CD14-positive monocyte (primary cell): ENCODE measurements around the gene CCND3. TPM values are rescaled to one million over a fixed set of nuclear protein-coding genes. Genes with fewer than 3 reads are reported as not detected.

ENCODE experiments used
- DNase-seq, 3 donors: peaks; one replicate each; pipeline ENCODE4 v3.0.0-alpha.2; 2011 to 2022
- H2AFZ ChIP-seq: 2 replicates; pipeline ENCODE4 v1.6.0; 2012; ENCODE audit warnings: mild to moderate bottlenecking, low read depth, low read length, inconsistent platforms; ENCODE audit not compliant: insufficient read depth, poor library complexity, severe bottlenecking
- H3K27ac ChIP-seq, 2 donors: 1 replicate in 1 of 2; 2 replicates in 1 of 2; pipeline ENCODE4 v1.5.1; 2012 to 2013; ENCODE audit warnings: low read length in 2 of 2, control low read depth in 1 of 2, inconsistent platforms in 1 of 2, low read depth in 1 of 2, mild to moderate bottlenecking in 1 of 2
- H3K27me3 ChIP-seq, 2 donors: one replicate each; pipeline versions ENCODE4 v1.6.0 to v1.6.1; 2011 to 2013; ENCODE audit warnings: low read length in 2 of 2; ENCODE audit not compliant: control insufficient read depth in 2 of 2, insufficient read depth in 2 of 2
- H3K36me3 ChIP-seq, 2 donors: replicated peaks in 1 of 2; 1 replicate in 1 of 2; 2 replicates in 1 of 2; pipeline versions ENCODE4 v1.5.1 to v1.6.1; 2012 to 2013; ENCODE audit warnings: low read length in 2 of 2, control low read depth in 1 of 2, inconsistent platforms in 1 of 2, mild to moderate bottlenecking in 1 of 2; ENCODE audit not compliant: insufficient read depth in 2 of 2, control insufficient read depth in 1 of 2
- H3K4me1 ChIP-seq, 2 donors: 1 replicate in 1 of 2; 2 replicates in 1 of 2; pipeline versions ENCODE4 v1.5.1 to v1.6.1; 2012 to 2013; ENCODE audit warnings: low read length in 2 of 2, control low read depth in 1 of 2, inconsistent platforms in 1 of 2, mild to moderate bottlenecking in 1 of 2, moderate library complexity in 1 of 2; ENCODE audit not compliant: insufficient read depth in 2 of 2, control insufficient read depth in 1 of 2
- H3K4me2 ChIP-seq: replicated peaks from 2 replicates; pipeline ENCODE3; 2012; ENCODE audit warnings: low read length, moderate library complexity, mild to moderate bottlenecking; ENCODE audit not compliant: poor library complexity, severe bottlenecking; ENCODE audit errors: extremely low read depth
- H3K4me3 ChIP-seq, 3 experiments: fragments of 200-600 bp in 1 of 3; sonication (generic) in 1 of 3; replicated peaks in 1 of 3; 1 replicate in 2 of 3; 2 replicates in 1 of 3; pipeline ENCODE4 v1.5.1; 2011 to 2013; ENCODE audit warnings: low read length in 3 of 3, mild to moderate bottlenecking in 3 of 3, control low read depth in 2 of 3, low read depth in 2 of 3, inconsistent platforms in 1 of 3, moderate library complexity in 1 of 3
- H3K79me2 ChIP-seq: 2 replicates; pipeline ENCODE4 v1.6.0; 2012; ENCODE audit warnings: mild to moderate bottlenecking, control low read depth, inconsistent platforms, low read length, moderate library complexity; ENCODE audit not compliant: insufficient read depth
- H3K9ac ChIP-seq: 2 replicates; pipeline ENCODE4 v1.6.0; 2017; ENCODE audit warnings: low read length, mild to moderate bottlenecking; ENCODE audit not compliant: insufficient read depth, poor library complexity, severe bottlenecking
- H3K9me3 ChIP-seq, 2 donors: replicated peaks in 1 of 2; 1 replicate in 1 of 2; 2 replicates in 1 of 2; pipeline versions ENCODE4 v1.5.1 to v1.6.1; 2012 to 2013; ENCODE audit warnings: low read length in 2 of 2, control low read depth in 1 of 2; ENCODE audit not compliant: control insufficient read depth in 1 of 2, insufficient read depth in 1 of 2
- H4K20me1 ChIP-seq: 2 replicates; pipeline ENCODE4 v1.6.0; 2012; ENCODE audit warnings: mild to moderate bottlenecking, low read length, control low read depth, moderate library complexity; ENCODE audit not compliant: insufficient read depth
- H3K27ac Mint-ChIP-seq, 7 donors: one replicate each; pipeline ENCODE4 v1.8.0; 2020; ENCODE audit warnings: mild to moderate bottlenecking in 7 of 7, mixed read lengths in 7 of 7, moderate library complexity in 6 of 7, inconsistent platforms in 2 of 7
- H3K27me3 Mint-ChIP-seq, 3 donors: one replicate each; pipeline ENCODE4 v1.8.0; 2021 to 2022; ENCODE audit warnings: low read depth in 3 of 3, mild to moderate bottlenecking in 3 of 3, mixed read lengths in 3 of 3, moderate library complexity in 3 of 3, inconsistent platforms in 1 of 3
- H3K36me3 Mint-ChIP-seq, 2 donors: one replicate each; pipeline ENCODE4 v1.8.0; 2020; ENCODE audit warnings: mixed read lengths in 2 of 2, inconsistent platforms in 1 of 2, mild to moderate bottlenecking in 1 of 2
- H3K4me1 Mint-ChIP-seq: one replicate; pipeline ENCODE4 v1.8.0; 2020; ENCODE audit warnings: mild to moderate bottlenecking, mixed read lengths
- H3K4me3 Mint-ChIP-seq, 2 donors: one replicate each; pipeline ENCODE4 v1.8.0; 2020; ENCODE audit warnings: mild to moderate bottlenecking in 2 of 2, mixed read lengths in 2 of 2, moderate library complexity in 1 of 2
- H3K9me3 Mint-ChIP-seq, 7 donors: one replicate each; pipeline ENCODE4 v1.8.0; 2020 to 2022; ENCODE audit warnings: mixed read lengths in 7 of 7, mild to moderate bottlenecking in 6 of 7, moderate library complexity in 6 of 7, inconsistent platforms in 2 of 7
- CTCF ChIP-seq: fragments of 200-600 bp; IDR thresholded peaks from one replicate; pipeline ENCODE4 v1.8.0; 2022; ENCODE audit warnings: antibody characterized with exemption, mild to moderate bottlenecking
- WGBS: methylation state at CpG from one replicate; pipeline ENCODE4 v1.1.5; 2013; ENCODE audit warnings: missing lambda C conversion rate; ENCODE audit not compliant: insufficient coverage; 5-methylcytosine and 5-hydroxymethylcytosine counted together
- intact Hi-C, 2 donors: fragments of 100-400 bp; cut with micrococcal nuclease; formaldehyde crosslinking; loops; one replicate each; pipeline versions ENCODE4 v1.15.0 to v1.15.1; 2023
- polyA plus RNA-seq, 3 donors: library from polyadenylated mRNA; depleted of rRNA in 1 of 3; unstranded in 2 of 3; stranded (reverse) in 1 of 3; fragments of 300-500 nt in 2 of 3; fragments of >200 nt in 1 of 3; fragmentation: Illumina TruSeq in 2 of 3; gene quantifications; 1 replicate in 2 of 3; 2 replicates in 1 of 3; pipeline ENCODE4 v1.2.3, GENCODE V29; 2012 to 2021

The CCND3 gene
- polyA plus RNA-seq, 3 donors = 166 to 273 (median 259) TPM

DNA sequence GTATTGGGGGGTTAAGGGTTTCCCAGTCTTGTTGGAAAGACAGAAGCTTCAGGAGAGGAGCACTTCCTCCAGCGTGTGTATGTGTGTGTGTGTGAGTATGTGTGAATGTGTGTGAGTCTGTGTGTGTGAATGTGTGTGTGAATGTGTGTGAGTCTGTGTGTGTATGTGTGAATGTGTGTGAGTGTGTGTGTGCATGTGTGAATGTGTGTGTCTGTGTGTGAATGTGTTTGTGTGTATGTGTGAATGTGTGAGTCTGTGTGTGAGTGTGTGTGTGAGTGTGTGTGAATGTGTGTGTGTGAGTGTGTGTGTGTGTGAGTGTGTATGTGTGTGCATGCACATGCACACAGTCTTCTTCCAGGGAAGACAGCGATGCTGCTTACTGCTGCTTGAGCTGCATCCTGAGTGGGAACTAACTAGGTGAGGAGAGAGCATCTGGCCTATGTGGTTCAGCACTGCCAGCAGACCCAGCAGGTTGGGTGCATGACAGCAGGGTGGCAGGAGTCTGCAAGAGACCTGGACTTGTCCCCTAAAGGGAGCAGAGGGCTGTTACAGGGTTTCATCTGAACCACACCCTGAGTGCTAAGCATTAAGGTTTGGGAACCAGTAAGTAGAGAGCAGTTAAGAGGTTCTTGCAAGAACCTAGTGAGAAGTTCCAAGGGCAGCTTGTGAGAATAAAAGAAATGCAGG is 22.7 kb upstream of the CCND3 start:
- intact Hi-C loops = no loop called here

GRCh38 chr6:41963371-41963770 is 21.8 kb upstream of the CCND3 start:
- no peak overlapping the region for H3K27ac ChIP-seq
- H3K4me2 ChIP-seq = no peak overlapping the region
- no CpG with 5 or more reads among the region's 1 CpG for WGBS
- no peak for DNase-seq
- Mint-ChIP-seq H3K27me3 (peaks cover 0 to 4% (median 2%) of the 10 kb centered on the region in 3 donors), H3K4me3 (no peak overlapping the region), H3K9me3 (peaks cover 0 to 11% (median 3%) of the 10 kb centered on the region in 7 donors), H3K36me3 (peaks cover 0 to 3% of the 10 kb centered on the region in 2 donors), H3K27ac (no peak overlapping the region), H3K4me1 (peaks cover 23% of the 10 kb centered on the region)
- no peak overlapping the region for H3K9ac ChIP-seq
- TF ChIP-seq CTCF = no peak
- H2AFZ ChIP-seq = no peak overlapping the region
- peaks cover 7% of the 10 kb centered on the region for H4K20me1 ChIP-seq
- H3K9me3 ChIP-seq = no peaks in the 10 kb centered on the region
- H3K27me3 ChIP-seq = no peaks in the 10 kb centered on the region
- no peaks in the 10 kb centered on the region for H3K36me3 ChIP-seq
- H3K4me3 ChIP-seq = no peak overlapping the region
- intact Hi-C loops = no loop called here
- H3K4me1 ChIP-seq = peaks cover 16 to 26% of the 10 kb centered on the region in 2 donors
- H3K79me2 ChIP-seq = no peaks in the 10 kb centered on the region

More for the DNA sequence above, 22.7 kb upstream of the CCND3 start:
- no peaks in the 10 kb centered on the region for H3K79me2 ChIP-seq
- H3K4me3 Mint-ChIP-seq = no peak overlapping the region
- H3K36me3 ChIP-seq = no peaks in the 10 kb centered on the region
- H3K4me1 ChIP-seq = peaks cover 16 to 27% of the 10 kb centered on the region in 2 donors
- peaks cover 0 to 2% (median 2%) of the 10 kb centered on the region in 3 donors for H3K27me3 Mint-ChIP-seq
- H2AFZ ChIP-seq = no peak overlapping the region
- no peak for TF ChIP-seq CTCF
- 83% methylated on average over 2 of the region's 2 CpGs for WGBS
- H3K27ac ChIP-seq = no peak overlapping the region
- no peaks in the 10 kb centered on the region for H3K9me3 ChIP-seq
- DNase-seq = no peak
- H3K27ac Mint-ChIP-seq = peak overlapping the region in 1 of 7 donors; percentile 3
- peaks cover 26% of the 10 kb centered on the region for H3K4me1 Mint-ChIP-seq
- H3K9me3 Mint-ChIP-seq = peaks cover 0 to 2% (median 0%) of the 10 kb centered on the region in 7 donors
- no peak overlapping the region for H3K4me2 ChIP-seq
- H3K9ac ChIP-seq = no peak overlapping the region
- H3K27me3 ChIP-seq = no peaks in the 10 kb centered on the region
- H4K20me1 ChIP-seq = peaks cover 7% of the 10 kb centered on the region
- peaks cover 0 to 3% of the 10 kb centered on the region in 2 donors for H3K36me3 Mint-ChIP-seq
- no peak overlapping the region for H3K4me3 ChIP-seq
